Measurements from ENCODE around the gene IGFL3.

DNA sequence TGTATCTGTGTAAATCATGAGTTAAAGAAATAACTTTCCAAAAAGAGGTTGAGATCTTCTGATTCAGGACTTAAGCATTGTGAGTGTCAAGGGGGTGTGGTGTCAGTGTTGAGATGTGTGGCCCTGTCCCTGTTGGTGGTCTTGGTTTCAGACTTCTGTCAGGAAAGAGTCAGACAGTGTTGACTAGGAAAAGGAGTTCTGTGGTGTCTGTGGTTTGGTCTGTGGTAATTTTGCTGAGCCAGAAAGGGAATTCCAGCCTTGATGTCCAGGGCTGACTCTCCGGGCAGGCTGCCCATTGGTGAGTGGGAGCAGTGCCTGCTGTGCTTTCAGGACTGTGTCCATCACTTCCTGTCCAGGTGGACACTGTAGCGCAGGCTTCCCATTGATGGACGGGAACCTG, 43.9 kb downstream of the IGFL3 start:
- TF ChIP-seq CTCF (IDR thresholded peaks at IDR 0.05; ENCODE audit: low read length) (no peak), EZH2 (optimal IDR thresholded peaks at IDR 0.05; ENCODE audit: low read depth, low read length) (no peak)

Measured in MM.1S (cell line).